Body of pancreas (tissue), 4 donors: Measurements from ENCODE around the gene ATG12. TPM values are rescaled to one million over a fixed set of nuclear protein-coding genes. Genes with fewer than 3 reads are reported as not detected.
"Not testable (repeated sequence)": the region's sequence is repeated elsewhere in the genome, so short reads cannot be mapped to it uniquely, and the experiment has no call there.

Experiments used
- ATAC-seq: fragments of 150-250 bp; one replicate; pipeline ENCODE4 v1.9.1; 2016
- DNase-seq, 4 donors: peaks; one replicate each; pipeline ENCODE4 v3.0.0-alpha.2; 2019
- H3K27ac ChIP-seq, 4 donors: fragments of 200-600 bp; sonication (generic); 1 replicate in 3 of 4; 2 replicates in 1 of 4; pipeline versions ENCODE4 v1.5.1 to v1.6.1; 2016 to 2019; ENCODE audit warnings: mild to moderate bottlenecking in 1 of 4, mixed read lengths in 1 of 4, moderate library complexity in 1 of 4
- H3K27me3 ChIP-seq, 2 donors: fragments of 200-600 bp; sonication (generic); one replicate each; pipeline ENCODE4 v1.6.0; 2016; ENCODE audit warnings: mild to moderate bottlenecking in 1 of 2
- H3K36me3 ChIP-seq, 2 donors: fragments of 200-600 bp; sonication (generic); replicated peaks in 1 of 2; 2 replicates each; pipeline ENCODE4 v1.5.1; 2016; ENCODE audit warnings: low read depth in 2 of 2; ENCODE audit not compliant: insufficient read depth in 1 of 2
- H3K4me1 ChIP-seq: fragments of 200-600 bp; sonication (generic); one replicate; pipeline ENCODE4 v1.6.0; 2016
- H3K4me3 ChIP-seq, 2 donors: fragments of 200-600 bp; sonication (generic); 1 replicate in 1 of 2; 2 replicates in 1 of 2; pipeline ENCODE4 v1.5.1; 2016 to 2019
- H3K9me3 ChIP-seq, 3 donors: fragments of 200-600 bp; sonication (generic); 1 replicate in 2 of 3; 2 replicates in 1 of 3; pipeline ENCODE4 v1.5.1; 2016
- POLR2A ChIP-seq, 3 donors: fragments of 450-650 bp; IDR thresholded peaks; one replicate each; pipeline ENCODE4 v1.6.1; 2016; ENCODE audit warnings: antibody characterized with exemption in 3 of 3, mild to moderate bottlenecking in 2 of 3
- WGBS, 2 donors: methylation state at CpG; one replicate each; pipeline ENCODE4 v1.1.5; 2017; 5-methylcytosine and 5-hydroxymethylcytosine counted together
- intact Hi-C: fragments of 100-400 bp; cut with DNase I; formaldehyde crosslinking; loops from one replicate; pipeline ENCODE4 v1.15.1; 2023
- total RNA-seq, 2 donors: library from RNA; depleted of rRNA; stranded (reverse); fragments of >200 nt; gene quantifications; one replicate each; pipeline ENCODE4 v1.1.0, GENCODE V29; 2016
- TF ChIP-seq, protein P1 (sequence below), 7 experiments: fragments of 450-650 bp in 4 of 7; fragments of 200-600 bp in 3 of 7; sonication (generic) in 3 of 7; IDR thresholded peaks; one replicate each; pipeline ENCODE4 v1.5.1; 2016 to 2019; ENCODE audit warnings: antibody characterized with exemption in 7 of 7

The ATG12 gene
- 10 to 100 TPM; 28.3 to 47.5 TPM for total RNA-seq

GRCh38 chr5:115841382-115842088, at the start of gene ATG12, which contains the start of gene AP3S1:
Gene ATG12 (minus strand): TSS chr5:115841565. CDS start chr5:115841552, 13 bp downstream.
Gene AP3S1 (plus strand): TSS chr5:115841935. CDS start chr5:115842038, 103 bp downstream.
- TF ChIP-seq, protein P1, sequence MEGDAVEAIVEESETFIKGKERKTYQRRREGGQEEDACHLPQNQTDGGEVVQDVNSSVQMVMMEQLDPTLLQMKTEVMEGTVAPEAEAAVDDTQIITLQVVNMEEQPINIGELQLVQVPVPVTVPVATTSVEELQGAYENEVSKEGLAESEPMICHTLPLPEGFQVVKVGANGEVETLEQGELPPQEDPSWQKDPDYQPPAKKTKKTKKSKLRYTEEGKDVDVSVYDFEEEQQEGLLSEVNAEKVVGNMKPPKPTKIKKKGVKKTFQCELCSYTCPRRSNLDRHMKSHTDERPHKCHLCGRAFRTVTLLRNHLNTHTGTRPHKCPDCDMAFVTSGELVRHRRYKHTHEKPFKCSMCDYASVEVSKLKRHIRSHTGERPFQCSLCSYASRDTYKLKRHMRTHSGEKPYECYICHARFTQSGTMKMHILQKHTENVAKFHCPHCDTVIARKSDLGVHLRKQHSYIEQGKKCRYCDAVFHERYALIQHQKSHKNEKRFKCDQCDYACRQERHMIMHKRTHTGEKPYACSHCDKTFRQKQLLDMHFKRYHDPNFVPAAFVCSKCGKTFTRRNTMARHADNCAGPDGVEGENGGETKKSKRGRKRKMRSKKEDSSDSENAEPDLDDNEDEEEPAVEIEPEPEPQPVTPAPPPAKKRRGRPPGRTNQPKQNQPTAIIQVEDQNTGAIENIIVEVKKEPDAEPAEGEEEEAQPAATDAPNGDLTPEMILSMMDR (IDR thresholded peaks at IDR 0.05) = peak in 1 of 7 experiments; percentile 8
- peak; percentile 70 to 97 (median 96) for TF ChIP-seq POLR2A (IDR thresholded peaks at IDR 0.05)
- intact Hi-C loops = no loop called here
- Histone ChIP-seq H3K4me1 (peaks cover 54% of the 10 kb centered on the region), H3K9me3 (no peaks in the 10 kb centered on the region), H3K27me3 (no peaks in the 10 kb centered on the region), H3K27ac (peak within 1 kb of the TSS; percentile 88 to 93 (median 90)), H3K36me3 (peaks cover 0 to 1% of the 10 kb centered on the region in 2 donors), H3K4me3 (peak within 1 kb of the TSS; percentile 52 to 70)
- ATAC-seq = peak; percentile 92
- 0 to 4% methylated on average over 18 to 59 of the region's 65 CpGs for WGBS, 2 donors
- peak; percentile 88 to 94 (median 90) for DNase-seq

DNA sequence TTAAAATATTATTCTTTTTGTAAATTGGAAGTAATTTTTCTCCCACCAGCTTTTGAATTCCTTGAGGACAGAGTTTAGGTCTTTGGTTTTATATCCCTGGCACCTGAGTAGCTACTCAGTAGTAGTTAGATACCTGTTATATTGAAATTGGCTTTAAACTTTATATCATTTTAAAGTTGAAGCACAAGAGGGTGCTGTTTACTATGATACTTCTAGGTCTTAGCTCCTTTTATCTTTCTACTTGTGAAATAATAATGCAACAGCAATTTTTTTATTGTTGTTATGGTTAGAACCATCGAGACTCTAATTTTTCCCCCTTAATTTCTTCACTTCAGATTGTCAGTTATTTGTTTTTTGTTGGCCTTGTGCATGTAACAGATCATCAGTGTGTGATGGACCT, 46.7 kb upstream of the ATG12 start:
- intact Hi-C loops = no loop called here
- H3K27ac ChIP-seq = no peak overlapping the region

DNA sequence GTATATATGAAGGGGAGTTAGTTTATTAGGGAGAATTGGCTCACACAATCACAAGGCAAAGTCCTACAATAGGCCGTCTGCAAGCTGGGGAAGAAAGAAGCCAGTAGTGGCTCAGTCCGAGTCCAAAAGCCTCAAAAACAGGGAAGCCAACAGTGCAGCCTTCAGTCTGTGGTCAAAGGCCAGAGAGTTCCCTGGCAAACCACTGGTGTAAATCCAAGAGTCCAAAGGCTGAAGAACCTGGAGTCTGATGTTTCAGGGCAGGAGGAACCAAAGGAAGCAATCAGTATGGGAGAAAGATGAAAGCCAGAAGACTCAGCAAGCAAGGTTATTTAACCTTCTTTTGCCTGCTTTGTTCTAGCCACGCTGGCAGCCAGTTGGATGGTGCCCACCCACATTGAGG, 43.8 kb upstream of the ATG12 start:
- H3K27me3 ChIP-seq, intact Hi-C loops, ATAC-seq, H3K4me1 ChIP-seq, H3K27ac ChIP-seq, H3K36me3 ChIP-seq, H3K9me3 ChIP-seq, H3K4me3 ChIP-seq: not testable (repeated sequence)
- 56 to 61% methylated on average over 3 of the region's 3 CpGs for WGBS, 2 donors
- DNase-seq = peak in 1 of 4 donors; percentile 11

More for the DNA sequence above, 46.7 kb upstream of the ATG12 start:
- no peaks in the 10 kb centered on the region for H3K27me3 ChIP-seq
- TF ChIP-seq, protein P1 (IDR thresholded peaks at IDR 0.05) = peak in 4 of 7 experiments; percentile 28 to 37 (median 32)
- TF ChIP-seq POLR2A (IDR thresholded peaks at IDR 0.05) = no peak
- H3K36me3 ChIP-seq = no peaks in the 10 kb centered on the region
- no peak overlapping the region for H3K4me3 ChIP-seq
- peaks cover 6% of the 10 kb centered on the region for H3K4me1 ChIP-seq
- H3K9me3 ChIP-seq = no peaks in the 10 kb centered on the region
- 52 to 67% methylated on average over 1 of the region's 1 CpG for WGBS, 2 donors
- DNase-seq = no peak
- no peak for ATAC-seq

DNA sequence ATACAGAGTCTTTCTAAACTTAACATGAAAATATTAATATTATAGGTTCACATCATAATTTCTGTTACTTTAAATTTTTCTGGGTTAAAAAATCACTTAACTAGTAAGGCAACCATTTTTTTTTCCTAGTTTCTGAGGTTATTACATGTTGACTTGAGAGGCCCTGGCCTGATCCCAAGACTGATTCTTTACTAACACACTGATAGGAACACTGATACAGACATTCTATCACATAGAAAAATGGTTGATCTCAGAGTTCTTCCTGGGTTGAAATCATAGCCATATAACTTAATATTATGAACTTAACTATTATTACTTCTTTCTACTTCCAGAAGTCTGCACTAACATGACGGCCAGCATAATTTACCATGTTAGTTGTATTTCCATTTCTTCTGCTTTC, 43.3 kb upstream of the ATG12 start:
- intact Hi-C loops = no loop called here
- WGBS, 2 donors = 77 to 85% methylated on average over 1 of the region's 1 CpG

GRCh38 chr5:115882434-115882833, 41.1 kb upstream of the ATG12 start:
- H3K4me3 ChIP-seq, DNase-seq, intact Hi-C loops, H3K4me1 ChIP-seq, H3K36me3 ChIP-seq, H3K27me3 ChIP-seq, ATAC-seq, H3K27ac ChIP-seq, H3K9me3 ChIP-seq: not testable (repeated sequence)
- WGBS, 2 donors = 93 to 97% methylated on average over 5 to 8 of the region's 8 CpGs

More for the DNA sequence above, 43.3 kb upstream of the ATG12 start:
- Histone ChIP-seq H3K4me3 (no peak overlapping the region), H3K36me3 (no peaks in the 10 kb centered on the region), H3K4me1 (peaks cover 6% of the 10 kb centered on the region), H3K27ac (no peak overlapping the region), H3K9me3 (no peaks in the 10 kb centered on the region), H3K27me3 (no peaks in the 10 kb centered on the region)
- TF ChIP-seq, protein P1 (IDR thresholded peaks at IDR 0.05) = no peak
- TF ChIP-seq POLR2A (IDR thresholded peaks at IDR 0.05) = no peak
- ATAC-seq = no peak
- no peak for DNase-seq

DNA sequence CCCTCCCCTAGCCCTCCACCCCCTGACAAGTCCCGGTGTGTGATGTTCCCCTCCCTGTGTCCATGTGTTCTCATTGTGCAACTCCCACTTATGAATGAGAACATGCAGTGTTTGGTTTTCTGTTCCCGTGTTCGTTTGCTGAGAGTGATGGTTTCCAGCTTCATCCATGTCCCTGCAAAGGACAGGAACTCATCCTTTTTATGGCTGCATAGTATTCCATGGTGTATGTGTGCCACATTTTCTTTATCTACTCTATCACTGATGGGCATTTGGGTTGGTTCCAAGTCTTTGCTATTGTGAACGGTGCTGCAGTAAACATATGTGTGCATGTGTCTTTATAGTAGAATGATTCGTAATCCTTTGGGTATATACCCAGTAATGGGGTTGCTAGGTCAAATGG, 36.0 kb upstream of the ATG12 start:
- 93 to 95% methylated on average over 5 of the region's 5 CpGs for WGBS, 2 donors
- intact Hi-C loops, H3K4me1 ChIP-seq, H3K27me3 ChIP-seq, DNase-seq, H3K27ac ChIP-seq, H3K36me3 ChIP-seq, H3K9me3 ChIP-seq, H3K4me3 ChIP-seq, ATAC-seq: not testable (repeated sequence)
